Stimulated activated CD4-positive, alpha-beta T cell treated with anti-CD3 and anti-CD28 coated beads, Interleukin-15, amount 100 ng/mL, for 24 hours (primary cell): ENCODE results near the gene VWC2.
A peak's percentile ranks its signal among the peaks of the same experiment; 100 is the strongest.

ENCODE experiments used
- DNase-seq: peaks from one replicate; pipeline ENCODE4 v3.0.0-alpha.2; 2020

Gene VWC2

GRCh38 chr7:49852619-49853462 is 79.4 kb downstream of the VWC2 start:
- peak; percentile 36 for DNase-seq

GRCh38 chr7:49855281-49855980 is 82.0 kb downstream of the VWC2 start:
- no peak for DNase-seq

DNA sequence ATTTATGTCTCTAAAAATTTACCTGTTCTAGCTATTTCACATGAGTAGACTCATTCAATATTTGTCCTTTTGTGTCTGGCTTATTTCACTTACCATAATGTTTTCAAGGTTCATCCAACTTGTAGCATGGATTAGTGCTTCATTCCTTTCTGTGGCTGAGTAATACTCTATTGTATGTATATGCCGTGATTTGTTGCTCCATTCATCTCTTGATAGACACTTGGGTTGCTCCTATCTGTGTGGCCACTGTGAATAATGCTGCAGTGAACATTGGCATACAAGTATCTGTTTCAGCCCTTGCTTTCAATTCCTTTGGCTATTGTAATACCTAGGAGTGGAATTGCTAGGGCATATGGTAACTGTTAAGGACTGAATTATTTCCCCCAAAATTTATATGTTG is 86.9 kb downstream of the VWC2 start:
- no peak for DNase-seq

DNA sequence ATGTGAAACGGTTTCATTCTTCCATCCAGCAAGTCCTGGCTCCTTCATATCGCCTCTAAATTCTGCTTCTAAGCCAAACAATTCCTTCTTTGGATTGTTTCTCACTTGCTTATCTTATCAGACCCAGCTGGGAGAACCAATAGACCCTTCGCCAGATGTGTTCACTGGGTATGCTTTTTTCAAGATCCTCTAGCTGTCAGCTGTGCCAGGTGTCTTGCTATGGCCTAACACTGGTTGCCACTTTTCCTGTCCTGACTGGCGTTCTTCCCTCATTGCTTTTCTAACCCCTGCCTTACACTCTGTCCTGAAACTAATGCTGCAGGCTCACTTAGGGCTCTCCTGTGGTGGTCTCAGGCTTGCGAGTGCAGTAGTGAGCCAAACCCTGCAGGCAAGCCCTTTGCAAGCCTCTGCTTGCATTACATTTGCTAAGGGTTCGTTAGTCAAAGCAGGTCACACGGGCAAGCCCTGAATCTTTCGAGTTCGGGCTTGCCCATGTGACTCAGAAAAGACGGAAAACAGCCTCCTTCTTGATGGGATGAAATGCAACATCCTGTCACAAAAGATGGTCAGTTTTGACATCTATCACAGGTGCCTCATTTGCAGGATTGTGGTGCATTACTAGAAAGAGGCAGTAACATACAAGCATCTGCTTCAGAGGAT is 92.8 kb downstream of the VWC2 start:
- DNase-seq: no peak

DNA sequence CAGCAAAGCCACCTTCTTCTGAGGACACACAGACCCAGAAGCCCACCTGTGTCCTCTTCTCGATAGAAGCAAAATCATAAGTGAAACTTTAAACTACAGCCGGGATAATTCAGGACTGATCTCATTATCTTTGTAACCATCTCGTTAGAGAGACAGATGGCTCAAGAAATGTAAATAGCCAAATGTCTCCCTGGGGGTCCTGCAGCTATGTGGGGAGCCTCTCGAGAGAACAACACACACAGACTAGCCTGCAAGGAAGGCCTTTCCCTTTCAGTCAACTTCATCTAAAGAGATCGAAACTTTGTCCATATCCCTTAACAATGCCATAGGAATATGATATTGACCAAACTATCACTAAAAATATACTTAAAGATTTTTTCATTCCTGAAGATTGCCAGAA is 93.5 kb downstream of the VWC2 start:
- DNase-seq: no peak

DNA sequence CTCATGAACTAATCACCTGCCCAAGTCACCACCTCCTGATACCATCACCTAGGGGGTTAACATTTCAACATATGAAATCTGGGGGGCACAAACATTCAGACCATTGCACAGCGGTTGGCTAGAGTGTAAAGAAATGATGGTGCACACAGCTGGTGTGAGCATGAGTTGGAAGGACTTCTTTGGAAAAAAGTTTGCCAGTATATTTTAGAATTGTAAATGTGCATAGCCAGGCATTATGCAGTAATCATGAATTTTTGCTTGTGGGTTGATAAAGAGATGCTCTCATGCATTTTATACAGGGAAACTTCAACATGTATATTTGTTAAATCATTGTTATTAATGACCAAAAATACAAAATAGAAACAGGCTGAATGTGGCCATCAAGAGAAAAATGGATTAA is 100.0 kb downstream of the VWC2 start:
- no peak for DNase-seq

DNA sequence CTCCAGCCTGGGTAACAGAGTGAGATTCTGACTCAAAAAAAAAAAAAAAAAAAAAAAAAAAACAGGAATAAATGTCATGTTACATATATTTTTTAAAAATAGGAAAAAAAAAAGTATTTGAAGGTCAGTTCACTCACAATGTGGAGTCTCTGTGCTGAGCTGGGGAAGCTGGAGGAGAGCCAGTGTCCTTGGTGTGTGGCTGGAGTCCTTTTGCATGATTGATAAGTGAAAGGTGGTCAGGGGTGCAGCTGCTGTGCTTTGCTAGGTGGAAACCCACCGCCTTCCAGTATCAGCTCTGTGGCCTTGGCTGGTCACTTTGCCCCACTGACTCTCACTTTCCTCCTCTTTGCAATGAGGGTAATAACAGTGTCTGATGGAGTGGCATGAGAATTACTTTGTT is 101.9 kb downstream of the VWC2 start:
- DNase-seq: no peak

- no peak for DNase-seq
These were observed 102.8 kb downstream of the VWC2 start for GRCh38 chr7:49876202-49876601.

- no peak for DNase-seq
These were observed 104.7 kb downstream of the VWC2 start for GRCh38 chr7:49878089-49878488.

- DNase-seq: no peak
These were observed 105.2 kb downstream of the VWC2 start for GRCh38 chr7:49878627-49879026.

DNA sequence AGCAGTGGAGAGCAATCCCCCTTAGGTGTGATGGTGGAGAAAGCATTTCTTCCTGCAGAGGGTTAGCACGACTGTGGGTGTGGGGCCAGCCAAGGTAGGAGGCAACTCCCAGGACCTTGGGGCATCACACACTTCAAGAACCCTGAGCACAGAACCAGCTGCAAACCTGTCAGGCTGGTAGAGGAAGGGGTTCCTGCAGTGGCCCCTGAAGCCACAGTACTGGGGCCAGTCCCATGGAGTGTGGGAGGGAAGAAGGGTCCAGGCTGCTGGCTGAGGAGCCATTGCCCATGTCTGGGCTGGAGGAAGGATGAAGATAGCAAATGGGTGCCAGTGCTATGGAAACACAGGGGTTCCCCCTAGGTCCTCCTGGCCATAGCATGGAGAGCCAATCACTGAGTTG is 110.5 kb downstream of the VWC2 start:
- DNase-seq: no peak

GRCh38 chr7:49885593-49886285 is 112.3 kb downstream of the VWC2 start:
- no peak for DNase-seq

GRCh38 chr7:49892481-49892880 is 119.0 kb downstream of the VWC2 start:
- DNase-seq: no peak

GRCh38 chr7:49893131-49893530 is 119.7 kb downstream of the VWC2 start:
- DNase-seq: no peak

- no peak for DNase-seq
These were observed 121.1 kb downstream of the VWC2 start for GRCh38 chr7:49894543-49894942.

DNA sequence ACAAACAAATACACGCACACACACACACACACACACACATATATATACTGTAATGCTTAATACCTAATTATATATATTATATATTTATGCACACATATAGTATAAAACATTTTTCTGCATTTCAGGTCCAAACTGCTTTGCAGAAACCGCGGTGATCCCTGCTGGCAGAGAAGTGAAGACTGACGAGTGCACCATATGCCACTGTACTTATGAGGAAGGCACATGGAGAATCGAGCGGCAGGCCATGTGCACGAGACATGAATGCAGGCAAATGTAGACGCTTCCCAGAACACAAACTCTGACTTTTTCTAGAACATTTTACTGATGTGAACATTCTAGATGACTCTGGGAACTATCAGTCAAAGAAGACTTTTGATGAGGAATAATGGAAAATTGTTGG is 138.5 kb downstream of the VWC2 start:
- no peak for DNase-seq

DNA sequence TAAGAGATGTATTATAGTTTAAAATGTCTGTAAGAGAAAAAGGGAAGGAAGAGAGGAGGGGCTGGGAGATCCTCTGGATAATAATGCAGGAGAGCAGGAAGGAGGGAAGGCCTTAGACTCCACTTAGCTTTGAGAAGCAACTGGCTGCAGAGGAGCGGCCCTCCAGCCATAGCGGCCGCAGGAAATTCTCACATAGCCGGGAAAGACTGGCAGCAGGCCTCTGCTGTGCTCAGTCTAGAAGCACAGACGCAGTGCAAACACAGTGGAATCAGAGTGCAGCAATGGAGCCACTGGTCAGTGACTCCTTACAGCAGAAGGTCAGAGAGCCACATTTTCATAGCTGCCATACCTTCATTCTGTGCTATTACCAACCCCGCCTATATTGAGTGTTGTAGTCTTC is 153.3 kb downstream of the VWC2 start:
- DNase-seq: no peak

- no peak for DNase-seq
These were observed 154.2 kb downstream of the VWC2 start for GRCh38 chr7:49927631-49928030.

DNA sequence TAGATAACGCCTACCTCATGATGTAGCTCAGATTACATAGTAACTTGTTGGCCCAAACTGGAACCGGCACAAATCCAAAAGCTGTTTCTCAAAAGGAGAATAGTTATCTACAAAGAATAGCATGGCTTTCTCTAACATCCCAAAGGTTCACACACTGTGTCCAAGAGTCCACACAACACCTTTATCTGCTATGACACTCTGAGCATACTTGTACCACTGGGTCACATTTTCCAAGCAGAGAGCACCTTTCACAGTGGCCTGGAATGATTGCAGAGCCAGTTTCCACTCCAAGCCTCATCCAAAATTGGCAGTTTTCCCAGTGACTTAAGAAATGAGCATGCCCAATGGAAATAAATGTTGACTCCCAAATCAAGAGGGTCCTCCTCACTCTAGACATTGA is 155.3 kb downstream of the VWC2 start:
- no peak for DNase-seq

DNA sequence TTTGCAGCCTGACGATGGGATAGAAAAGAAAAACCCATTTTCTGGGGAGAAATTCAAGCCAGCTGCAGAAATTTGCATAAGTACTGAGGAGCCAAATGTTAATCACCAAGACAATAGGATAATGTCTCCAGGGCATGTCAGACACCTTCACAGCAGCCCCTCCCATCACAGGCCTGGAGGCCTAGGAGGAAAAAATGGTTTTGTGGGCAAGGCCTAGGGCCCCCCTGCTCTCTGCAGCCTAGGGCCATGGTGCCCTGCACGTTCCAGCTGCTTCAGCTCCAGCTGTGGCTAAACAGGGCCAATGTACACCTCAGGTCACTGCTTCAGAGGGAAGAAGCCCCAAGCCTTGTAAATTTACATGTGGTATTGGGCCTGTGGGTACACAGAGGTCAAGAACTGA is 158.2 kb downstream of the VWC2 start:
- no peak for DNase-seq

- no peak for DNase-seq
These were observed 164.2 kb downstream of the VWC2 start for GRCh38 chr7:49937608-49938007.
